ENCODE data around the gene NAT16. TPM values are rescaled to one million over a fixed set of nuclear protein-coding genes. Genes with fewer than 3 reads are reported as not detected.
"Not testable (repeated sequence)": the region's sequence is repeated elsewhere in the genome, so short reads cannot be mapped to it uniquely, and the experiment has no call there.

NAT16 gene
- total RNA-seq, 4 donors from 2014 or later, result not detected

DNA sequence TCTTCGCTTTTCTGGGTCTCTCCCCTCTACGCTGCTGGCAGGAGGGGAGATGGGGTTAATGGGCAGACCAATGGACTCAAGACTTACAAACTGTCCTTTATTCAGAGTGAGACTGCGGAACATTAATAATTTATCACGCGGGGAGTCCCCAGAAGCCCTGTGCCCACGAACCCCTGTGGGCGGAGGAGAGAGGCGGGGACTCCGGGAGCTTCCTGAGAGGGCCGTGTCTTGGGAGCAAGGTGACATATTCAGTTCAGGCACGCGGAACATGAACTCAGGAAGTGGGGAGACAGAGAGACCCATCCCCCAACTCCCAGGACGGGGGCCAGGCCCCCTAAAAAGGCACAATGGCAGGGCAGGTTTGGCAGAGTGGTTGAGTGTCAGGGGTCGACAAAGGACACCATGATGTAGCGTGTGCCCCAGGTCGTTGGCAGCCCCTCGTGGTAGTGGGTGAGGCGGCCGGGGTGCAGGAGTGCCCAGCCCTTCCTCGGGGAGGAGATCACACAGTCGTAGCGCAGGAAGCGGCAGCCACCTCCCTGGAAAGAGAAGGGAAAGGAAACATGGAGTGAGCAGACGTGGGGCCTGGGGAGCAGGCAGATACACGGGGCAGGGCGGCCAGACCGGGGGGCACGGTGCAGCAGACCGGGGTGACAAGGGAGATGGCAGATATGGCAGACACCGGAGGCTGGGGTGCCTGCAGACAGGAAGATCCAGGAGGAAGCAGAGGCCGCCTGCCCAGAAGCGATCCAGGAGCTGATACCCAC, 26.0 kb upstream of the NAT16 start:
- no peak for DNase-seq (ENCODE audit: extremely low spot score)
- Histone ChIP-seq H3K36me3 (peaks cover 27 to 54% (median 53%) of the 10 kb centered on the region in 4 donors), H3K27ac (replicated peaks in 1 of 4) (no peak overlapping the region), H3K4me1 (peaks cover 8 to 12% (median 11%) of the 10 kb centered on the region in 4 donors), H3K9me3 (no peaks in the 10 kb centered on the region), H3K27me3 (peaks cover 6 to 30% (median 18%) of the 10 kb centered on the region in 4 donors), H3K4me3 (no peak overlapping the region)
- intact Hi-C loops (cut with DNase I), result no loop called here
- 84% methylated on average over 32 of the region's 32 CpGs for WGBS
- no peak for TF ChIP-seq POLR2A (IDR thresholded peaks at IDR 0.05; ENCODE audit: low read depth)
- TF ChIP-seq, protein P1, sequence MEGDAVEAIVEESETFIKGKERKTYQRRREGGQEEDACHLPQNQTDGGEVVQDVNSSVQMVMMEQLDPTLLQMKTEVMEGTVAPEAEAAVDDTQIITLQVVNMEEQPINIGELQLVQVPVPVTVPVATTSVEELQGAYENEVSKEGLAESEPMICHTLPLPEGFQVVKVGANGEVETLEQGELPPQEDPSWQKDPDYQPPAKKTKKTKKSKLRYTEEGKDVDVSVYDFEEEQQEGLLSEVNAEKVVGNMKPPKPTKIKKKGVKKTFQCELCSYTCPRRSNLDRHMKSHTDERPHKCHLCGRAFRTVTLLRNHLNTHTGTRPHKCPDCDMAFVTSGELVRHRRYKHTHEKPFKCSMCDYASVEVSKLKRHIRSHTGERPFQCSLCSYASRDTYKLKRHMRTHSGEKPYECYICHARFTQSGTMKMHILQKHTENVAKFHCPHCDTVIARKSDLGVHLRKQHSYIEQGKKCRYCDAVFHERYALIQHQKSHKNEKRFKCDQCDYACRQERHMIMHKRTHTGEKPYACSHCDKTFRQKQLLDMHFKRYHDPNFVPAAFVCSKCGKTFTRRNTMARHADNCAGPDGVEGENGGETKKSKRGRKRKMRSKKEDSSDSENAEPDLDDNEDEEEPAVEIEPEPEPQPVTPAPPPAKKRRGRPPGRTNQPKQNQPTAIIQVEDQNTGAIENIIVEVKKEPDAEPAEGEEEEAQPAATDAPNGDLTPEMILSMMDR (IDR thresholded peaks at IDR 0.05), result no peak
- no peak for TF ChIP-seq EP300 (IDR thresholded peaks at IDR 0.05)
- no peak for TF ChIP-seq POLR2AphosphoS5 (IDR thresholded peaks at IDR 0.05)

DNA sequence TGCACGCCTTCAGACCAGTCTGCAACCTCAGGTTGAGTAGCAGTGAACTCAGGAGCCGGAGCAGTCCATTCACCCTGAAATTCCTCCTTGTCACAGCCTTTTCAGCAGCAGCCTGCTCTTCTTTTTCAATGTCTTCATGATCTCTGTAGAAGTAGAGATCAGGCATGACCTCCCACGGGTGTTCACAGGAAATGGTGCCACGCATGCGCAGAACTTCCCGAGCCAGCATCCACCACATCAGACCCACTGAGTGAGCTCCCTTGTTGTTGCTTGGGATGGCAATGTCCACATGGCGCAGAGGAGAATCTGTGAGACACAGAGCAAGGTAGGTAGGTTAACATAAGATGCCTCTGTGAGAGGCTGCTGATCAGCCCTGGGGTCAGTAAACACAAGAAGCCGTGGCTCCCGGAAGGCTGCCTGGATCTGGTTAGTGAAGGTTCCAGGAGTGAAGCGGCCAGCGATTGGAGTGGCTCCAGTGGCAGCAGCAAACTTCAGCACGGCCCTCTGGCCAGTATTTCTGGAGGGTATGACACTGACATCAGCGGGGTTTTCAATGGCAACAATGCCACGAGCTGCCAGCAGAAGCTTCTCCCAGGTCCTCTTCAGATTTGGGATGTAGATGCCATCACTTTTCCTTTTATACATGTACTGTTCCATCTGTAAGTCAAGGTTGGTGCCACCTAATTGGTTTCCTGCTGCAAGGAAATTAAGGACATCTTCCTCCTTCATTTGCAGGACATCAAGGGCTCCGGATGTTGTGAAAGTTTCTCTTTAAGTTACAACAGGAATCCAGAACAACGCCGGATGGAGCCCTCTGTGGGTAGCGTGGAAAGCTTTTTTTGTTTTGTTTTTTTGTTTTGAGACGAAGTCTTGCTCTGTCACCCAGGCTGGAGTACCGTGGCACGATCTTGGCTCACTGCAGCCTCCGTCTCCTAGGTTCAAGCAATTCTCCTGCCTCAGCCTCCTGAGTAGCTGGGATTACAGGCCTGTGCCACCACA, 23.9 kb upstream of the NAT16 start:
- H3K27me3 ChIP-seq, result peaks cover 6 to 51% (median 28%) of the 10 kb centered on the region in 4 donors
- DNase-seq (ENCODE audit: extremely low spot score); intact Hi-C loops (cut with DNase I); H3K27ac ChIP-seq (replicated peaks in 1 of 4); H3K4me3 ChIP-seq; H3K9me3 ChIP-seq: not testable (repeated sequence)
- H3K4me1 ChIP-seq, result peaks cover 8 to 12% (median 11%) of the 10 kb centered on the region in 4 donors
- 63% methylated on average over 20 of the region's 22 CpGs for WGBS
- H3K36me3 ChIP-seq, result peaks cover 12 to 34% (median 32%) of the 10 kb centered on the region in 4 donors

DNA sequence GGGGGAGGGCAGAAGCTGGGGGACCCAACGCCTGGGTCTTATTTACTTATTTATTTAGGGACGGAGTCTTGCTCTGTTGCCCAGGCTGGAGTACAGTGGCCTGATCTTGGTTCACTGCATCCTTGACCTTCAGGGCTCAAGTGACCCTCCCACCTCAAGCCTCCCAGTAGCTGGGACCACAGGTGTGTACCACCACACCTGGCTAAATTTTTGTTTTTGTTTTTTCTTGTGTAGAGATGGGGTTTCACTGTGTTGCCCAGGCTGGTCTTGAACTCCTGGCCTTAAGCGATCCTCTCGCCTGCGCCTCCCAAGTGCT, 22.5 kb upstream of the NAT16 start:
- H3K27me3 ChIP-seq, result peaks cover 6 to 65% (median 28%) of the 10 kb centered on the region in 4 donors
- WGBS, result 83% methylated on average over 5 of the region's 5 CpGs
- intact Hi-C loops (cut with DNase I), result no loop called here

DNA sequence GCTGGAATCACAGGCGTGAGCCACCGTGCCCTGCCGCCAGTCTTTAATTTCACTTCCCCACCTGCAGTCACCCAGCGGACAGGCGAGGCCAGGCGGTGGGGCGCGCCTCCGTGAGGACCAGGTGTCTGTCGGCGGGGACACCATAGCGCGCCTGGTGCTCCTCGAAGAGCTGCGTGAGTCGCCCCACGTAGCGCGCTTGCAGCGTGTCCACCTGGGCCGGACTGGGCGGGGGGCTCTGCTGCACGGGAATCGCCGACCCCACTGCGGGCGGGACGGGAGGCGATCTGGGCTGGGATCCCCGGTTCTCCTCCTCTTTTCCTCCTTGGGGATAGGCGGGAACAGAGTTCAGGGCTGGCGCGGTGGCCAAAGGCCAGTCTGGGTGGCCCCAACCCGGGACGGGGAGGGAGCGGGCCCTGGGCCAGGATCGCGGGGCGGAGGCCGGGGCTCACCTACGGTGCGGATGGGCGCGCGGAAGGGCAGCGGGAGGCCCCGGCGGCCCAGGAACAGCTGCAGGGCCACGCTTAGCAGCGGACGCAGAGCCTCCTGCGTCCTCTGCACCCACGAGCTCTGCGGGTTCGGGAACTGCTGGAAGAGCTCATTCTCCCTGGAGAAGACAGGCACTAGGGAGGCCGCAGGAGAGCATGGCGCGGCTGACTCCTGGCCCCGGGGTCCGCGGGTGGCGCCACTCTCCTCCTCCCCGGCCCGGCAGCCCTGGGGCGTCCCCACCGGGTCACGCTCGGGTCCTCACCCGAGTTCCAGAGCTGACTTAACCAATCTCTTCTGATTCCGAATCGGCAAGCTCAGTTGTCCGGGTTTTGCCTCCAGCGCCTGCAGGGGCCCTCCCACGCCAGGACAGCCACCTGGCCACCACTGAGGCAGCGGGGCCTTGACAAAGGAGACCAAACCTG, 21.9 kb upstream of the NAT16 start:
- Histone ChIP-seq H3K4me1 (peaks cover 8 to 12% (median 11%) of the 10 kb centered on the region in 4 donors), H3K9me3 (no peaks in the 10 kb centered on the region), H3K27me3 (peaks cover 6 to 72% (median 30%) of the 10 kb centered on the region in 4 donors), H3K4me3 (peak overlapping the region; percentile 11 to 37 (median 25)), H3K36me3 (peaks cover 9 to 13% (median 11%) of the 10 kb centered on the region in 4 donors), H3K27ac (replicated peaks in 1 of 4) (no peak overlapping the region)
- 23% methylated on average over 24 of the region's 75 CpGs for WGBS
- TF ChIP-seq, protein P1 (IDR thresholded peaks at IDR 0.05), result no peak
- TF ChIP-seq POLR2AphosphoS5 (IDR thresholded peaks at IDR 0.05), result no peak
- TF ChIP-seq EP300 (IDR thresholded peaks at IDR 0.05), result no peak
- no peak for TF ChIP-seq POLR2A (IDR thresholded peaks at IDR 0.05; ENCODE audit: low read depth)
- no peak for DNase-seq (ENCODE audit: extremely low spot score)
- intact Hi-C loops (cut with DNase I), result no loop called here

More for the DNA sequence above, 22.5 kb upstream of the NAT16 start:
- Histone ChIP-seq H3K4me1 (peaks cover 8 to 12% (median 11%) of the 10 kb centered on the region in 4 donors), H3K9me3 (no peaks in the 10 kb centered on the region), H3K27ac (replicated peaks in 1 of 4) (no peak overlapping the region), H3K4me3 (no peak overlapping the region), H3K36me3 (peaks cover 12 to 19% (median 18%) of the 10 kb centered on the region in 4 donors)
- no peak for TF ChIP-seq EP300 (IDR thresholded peaks at IDR 0.05)
- TF ChIP-seq, protein P1 (IDR thresholded peaks at IDR 0.05), result no peak
- TF ChIP-seq POLR2A (IDR thresholded peaks at IDR 0.05; ENCODE audit: low read depth), result no peak
- no peak for TF ChIP-seq POLR2AphosphoS5 (IDR thresholded peaks at IDR 0.05)
- DNase-seq (ENCODE audit: extremely low spot score), result no peak

All from esophagus muscularis mucosa (tissue), 4 donors.